B cell (primary cell): ENCODE data around the gene SUPT5H.
"Not testable (repeated sequence)": the region's sequence is repeated elsewhere in the genome, so short reads cannot be mapped to it uniquely, and the experiment has no call there.

Experiments used
- CTCF ChIP-seq: fragments of 200-600 bp; IDR thresholded peaks from one replicate; pipeline ENCODE4 v1.8.0; 2022; ENCODE audit warnings: antibody characterized with exemption, mild to moderate bottlenecking
- EZH2 ChIP-seq: IDR thresholded peaks from 2 replicates; pipeline ENCODE4 v1.6.1; 2012; ENCODE audit warnings: borderline replicate concordance, low read depth, mild to moderate bottlenecking, moderate library complexity, low read length; ENCODE audit not compliant: insufficient read depth, poor library complexity, severe bottlenecking

GRCh38 chr19:39479319-39479801 lies 34.0 kb downstream of the SUPT5H start:
- not testable (repeated sequence) for TF ChIP-seq CTCF, EZH2
